WTC11 (cell line): ENCODE measurements around the gene MUC4. TPM values are rescaled to one million over a fixed set of nuclear protein-coding genes. Genes with fewer than 3 reads are reported as not detected.

Experiments used
- ATAC-seq: fragments of 200-7000 bp; cut with Tn5 transposase; 2 replicates; pipeline ENCODE4 v1.10.0; 2021; ENCODE audit warnings: mild to moderate bottlenecking, moderate library complexity
- CTCF ChIA-PET: fragments of 300-600 bp; sonication (Branson Sonifier 250); formaldehyde crosslinking; loops from one replicate; lab custom pipeline; 2021; ENCODE audit warnings: antibody characterized with exemption; lab: Charles Lee
- POLR2A ChIA-PET: fragments of 350-600 bp; sonication (Branson Sonifier 250); formaldehyde crosslinking; loops from one replicate; lab custom pipeline; 2021; ENCODE audit warnings: antibody characterized with exemption; lab: Charles Lee
- DNase-seq: peaks from one replicate; pipeline ENCODE4 v3.0.0; 2021; ENCODE audit warnings: low spot score
- H3K27ac Mint-ChIP-seq: 2 replicates; pipeline ENCODE4 v1.8.0; 2021; ENCODE audit warnings: mixed read lengths
- H3K27me3 Mint-ChIP-seq: 2 replicates; pipeline ENCODE4 v1.8.0; 2021; ENCODE audit warnings: low read depth, mild to moderate bottlenecking, moderate library complexity, mixed read lengths
- H3K36me3 Mint-ChIP-seq: 2 replicates; pipeline ENCODE4 v1.8.0; 2021; ENCODE audit warnings: mixed read lengths
- H3K4me1 Mint-ChIP-seq: 2 replicates; pipeline ENCODE4 v1.8.0; 2022; ENCODE audit warnings: mixed read lengths
- H3K4me3 Mint-ChIP-seq: 2 replicates; pipeline ENCODE4 v1.8.0; 2021; ENCODE audit warnings: mild to moderate bottlenecking, moderate library complexity, mixed read lengths
- H3K9me3 Mint-ChIP-seq: 2 replicates; pipeline ENCODE4 v1.8.0; 2021; ENCODE audit warnings: mixed read lengths
- AR ChIP-seq: fragments of 250-450 bp; sonication (Bioruptor Pico); IDR thresholded peaks from 2 replicates; pipeline ENCODE4 v1.9.0; 2021; ENCODE audit warnings: mild to moderate bottlenecking
- CTCF ChIP-seq: fragments of 200-600 bp; IDR thresholded peaks from 2 replicates; pipeline ENCODE4 v1.8.0; 2022; ENCODE audit warnings: antibody characterized with exemption
- FOXJ3 ChIP-seq: sonication (generic); formaldehyde crosslinking; IDR thresholded peaks from 2 replicates; pipeline ENCODE4 v1.9.0; 2021; ENCODE audit warnings: missing genetic modification reagents, mild to moderate bottlenecking, borderline replicate concordance
- FOXP4 ChIP-seq: sonication (generic); formaldehyde crosslinking; IDR thresholded peaks from 2 replicates; pipeline ENCODE4 v1.8.0; 2022; ENCODE audit warnings: mild to moderate bottlenecking, missing genetic modification reagents
- RELA ChIP-seq: sonication (generic); formaldehyde crosslinking; IDR thresholded peaks from 2 replicates; pipeline ENCODE4 v1.8.1; 2022; ENCODE audit warnings: missing genetic modification reagents, mild to moderate bottlenecking, borderline replicate concordance
- TEAD1 ChIP-seq: sonication (generic); formaldehyde crosslinking; IDR thresholded peaks from 2 replicates; pipeline ENCODE4 v1.8.0; 2022; ENCODE audit warnings: mild to moderate bottlenecking, missing genetic modification reagents
- TEAD4 ChIP-seq: sonication (generic); formaldehyde crosslinking; IDR thresholded peaks from 2 replicates; pipeline ENCODE4 v1.8.0; 2022; ENCODE audit warnings: mild to moderate bottlenecking, missing genetic modification reagents
- total RNA-seq: library from RNA; stranded (reverse); gene quantifications from 3 replicates; pipeline ENCODE4 v1.2.3, GENCODE V29; 2021
- TF ChIP-seq, protein P1 (sequence below): sonication (generic); formaldehyde crosslinking; IDR thresholded peaks from 2 replicates; pipeline ENCODE4 v1.8.1; 2023; ENCODE audit warnings: mild to moderate bottlenecking, missing genetic modification reagents, borderline replicate concordance

The MUC4 gene
- total RNA-seq, 1 experiment from 2014 or later = 2.1 TPM

DNA sequence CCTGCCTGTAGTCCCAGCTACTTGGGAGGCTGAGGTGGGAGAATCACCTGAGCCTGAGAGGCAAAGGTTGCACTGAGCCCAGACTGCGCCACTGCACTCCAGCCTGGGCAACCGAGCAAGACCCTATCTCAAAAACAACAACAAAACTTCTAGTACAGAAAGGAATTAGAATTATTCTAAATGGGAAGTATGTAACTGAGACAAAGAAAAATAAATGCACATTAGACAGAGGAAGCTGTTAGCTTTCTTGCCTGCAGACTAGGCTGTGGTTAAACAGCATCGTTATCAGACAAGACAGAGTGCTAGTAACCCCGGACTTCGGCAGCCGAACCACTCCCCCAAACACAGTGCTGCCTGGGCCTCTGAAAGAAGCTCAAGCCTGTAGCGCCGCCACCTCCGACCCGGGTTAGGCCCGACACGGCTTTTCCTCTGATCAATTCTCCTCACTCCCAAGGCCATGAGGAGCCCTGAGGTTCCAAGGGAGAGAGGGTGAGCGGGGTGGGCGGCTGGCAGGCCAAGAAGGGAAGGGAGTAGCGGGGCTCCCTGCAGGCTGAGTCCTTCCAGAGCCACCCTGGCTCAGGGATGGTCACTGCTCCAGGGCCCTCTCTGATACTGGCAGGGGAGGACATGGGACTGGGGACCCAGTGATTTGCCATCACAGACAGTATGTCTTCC lies 44.8 kb upstream of the MUC4 start:
- H3K36me3 Mint-ChIP-seq = no peaks in the 10 kb centered on the region
- no peak for ATAC-seq
- CTCF ChIA-PET = interaction anchor here (1.2 to 8.2 kb wide), 8 partner anchors 20 to 109 kb away, joined by 3 to 167 read pairs (median 6); no protein-coding TSS in a partner anchor
- H3K4me1 Mint-ChIP-seq = peaks cover 28% of the 10 kb centered on the region
- H3K4me3 Mint-ChIP-seq = no peak overlapping the region
- TF ChIP-seq, protein P1, sequence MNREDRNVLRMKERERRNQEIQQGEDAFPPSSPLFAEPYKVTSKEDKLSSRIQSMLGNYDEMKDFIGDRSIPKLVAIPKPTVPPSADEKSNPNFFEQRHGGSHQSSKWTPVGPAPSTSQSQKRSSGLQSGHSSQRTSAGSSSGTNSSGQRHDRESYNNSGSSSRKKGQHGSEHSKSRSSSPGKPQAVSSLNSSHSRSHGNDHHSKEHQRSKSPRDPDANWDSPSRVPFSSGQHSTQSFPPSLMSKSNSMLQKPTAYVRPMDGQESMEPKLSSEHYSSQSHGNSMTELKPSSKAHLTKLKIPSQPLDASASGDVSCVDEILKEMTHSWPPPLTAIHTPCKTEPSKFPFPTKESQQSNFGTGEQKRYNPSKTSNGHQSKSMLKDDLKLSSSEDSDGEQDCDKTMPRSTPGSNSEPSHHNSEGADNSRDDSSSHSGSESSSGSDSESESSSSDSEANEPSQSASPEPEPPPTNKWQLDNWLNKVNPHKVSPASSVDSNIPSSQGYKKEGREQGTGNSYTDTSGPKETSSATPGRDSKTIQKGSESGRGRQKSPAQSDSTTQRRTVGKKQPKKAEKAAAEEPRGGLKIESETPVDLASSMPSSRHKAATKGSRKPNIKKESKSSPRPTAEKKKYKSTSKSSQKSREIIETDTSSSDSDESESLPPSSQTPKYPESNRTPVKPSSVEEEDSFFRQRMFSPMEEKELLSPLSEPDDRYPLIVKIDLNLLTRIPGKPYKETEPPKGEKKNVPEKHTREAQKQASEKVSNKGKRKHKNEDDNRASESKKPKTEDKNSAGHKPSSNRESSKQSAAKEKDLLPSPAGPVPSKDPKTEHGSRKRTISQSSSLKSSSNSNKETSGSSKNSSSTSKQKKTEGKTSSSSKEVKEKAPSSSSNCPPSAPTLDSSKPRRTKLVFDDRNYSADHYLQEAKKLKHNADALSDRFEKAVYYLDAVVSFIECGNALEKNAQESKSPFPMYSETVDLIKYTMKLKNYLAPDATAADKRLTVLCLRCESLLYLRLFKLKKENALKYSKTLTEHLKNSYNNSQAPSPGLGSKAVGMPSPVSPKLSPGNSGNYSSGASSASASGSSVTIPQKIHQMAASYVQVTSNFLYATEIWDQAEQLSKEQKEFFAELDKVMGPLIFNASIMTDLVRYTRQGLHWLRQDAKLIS (CRISPR knock-in tag) = no peak
- TF ChIP-seq AR = no peak
- TF ChIP-seq FOXJ3 (CRISPR knock-in tag) = no peak
- no peak for TF ChIP-seq TEAD1 (CRISPR knock-in tag)
- TF ChIP-seq CTCF = no peak
- TF ChIP-seq TEAD4 (CRISPR knock-in tag) = no peak
- no peaks in the 10 kb centered on the region for H3K9me3 Mint-ChIP-seq
- POLR2A ChIA-PET = no interaction called here
- H3K27me3 Mint-ChIP-seq = no peaks in the 10 kb centered on the region
- DNase-seq = no peak
- H3K27ac Mint-ChIP-seq = no peak overlapping the region

- POLR2A ChIA-PET = no interaction called here
- Mint-ChIP-seq H3K9me3 (no peaks in the 10 kb centered on the region), H3K4me3 (no peak overlapping the region), H3K27ac (no peak overlapping the region), H3K36me3 (no peaks in the 10 kb centered on the region), H3K4me1 (peaks cover 26% of the 10 kb centered on the region), H3K27me3 (0 out of 2 replicates have a peak, but pooled peaks cover 4% of the 10 kb centered on the region)
- ATAC-seq (no peak), DNase-seq (no peak)
- CTCF ChIA-PET = interaction anchor here (0.8 to 8.2 kb wide), 10 partner anchors 7 to 108 kb away, joined by 3 to 167 read pairs (median 6); no protein-coding TSS in a partner anchor
- no peak for TF ChIP-seq FOXP4 (CRISPR knock-in tag)
- TF ChIP-seq RELA (CRISPR knock-in tag) = no peak
- TF ChIP-seq, all 79 proteins: peak for 0
Measured at GRCh38 chr3:195855471-195856409, 44.0 kb upstream of the MUC4 start.
